ENCODE measurements around the gene SERPINB6. TPM values are rescaled to one million over a fixed set of nuclear protein-coding genes. Genes with fewer than 3 reads are reported as not detected.
"Not testable (repeated sequence)": the region's sequence is repeated elsewhere in the genome, so short reads cannot be mapped to it uniquely, and the experiment has no call there.

SERPINB6 gene
- total RNA-seq, 2 donors from 2014 or later, result 128 to 150 TPM

DNA sequence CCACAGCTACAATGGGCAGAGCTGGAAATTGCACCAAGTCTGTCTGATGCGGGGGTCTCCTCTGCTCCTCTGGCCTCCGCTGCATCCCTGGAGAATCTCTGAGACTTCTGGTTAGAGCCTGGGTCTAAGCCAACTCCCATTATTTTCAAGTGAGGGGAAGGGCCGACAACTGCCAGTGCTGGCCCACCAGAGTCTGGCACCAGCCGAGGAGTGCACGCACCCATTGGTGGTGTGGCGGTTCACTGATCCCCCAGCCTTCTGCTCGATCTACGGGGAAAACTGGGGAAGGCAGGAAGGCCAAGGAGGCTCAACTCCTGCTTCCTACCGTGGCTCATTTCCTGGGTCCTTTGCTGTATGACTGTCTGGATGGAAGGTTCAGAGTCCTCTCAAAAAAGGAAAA is 34.5 kb upstream of the SERPINB6 start:
- Mint-ChIP-seq H3K4me3 (no peak overlapping the region), H3K36me3 (ENCODE audit: low read depth) (peaks cover 78% of the 10 kb centered on the region), H3K9me3 (peaks cover 34% of the 10 kb centered on the region), H3K27me3 (ENCODE audit: insufficient read depth) (no peaks in the 10 kb centered on the region), H3K4me1 (peaks cover 2% of the 10 kb centered on the region), H3K27ac (no peak overlapping the region)
- Histone ChIP-seq H3K9me3 (ENCODE audit: control insufficient read depth, low read length) (peaks cover 22% of the 10 kb centered on the region), H3K27ac (ENCODE audit: low read depth, low read length) (no peak overlapping the region), H3K36me3 (ENCODE audit: control insufficient read depth, insufficient read depth, low read length) (peaks cover 40% of the 10 kb centered on the region), H3K4me1 (ENCODE audit: control insufficient read depth, insufficient read depth, low read length) (no peaks in the 10 kb centered on the region), H3K4me3 (ENCODE audit: low read length) (no peak overlapping the region), H3K27me3 (ENCODE audit: control insufficient read depth, insufficient read depth, low read length, poor library complexity, severe bottlenecking) (no peaks in the 10 kb centered on the region), H3K9ac (ENCODE audit: extremely low read depth, low read length, poor library complexity, severe bottlenecking) (no peak overlapping the region)
- peak; percentile 28 for DNase-seq
- TF ChIP-seq, protein P1, sequence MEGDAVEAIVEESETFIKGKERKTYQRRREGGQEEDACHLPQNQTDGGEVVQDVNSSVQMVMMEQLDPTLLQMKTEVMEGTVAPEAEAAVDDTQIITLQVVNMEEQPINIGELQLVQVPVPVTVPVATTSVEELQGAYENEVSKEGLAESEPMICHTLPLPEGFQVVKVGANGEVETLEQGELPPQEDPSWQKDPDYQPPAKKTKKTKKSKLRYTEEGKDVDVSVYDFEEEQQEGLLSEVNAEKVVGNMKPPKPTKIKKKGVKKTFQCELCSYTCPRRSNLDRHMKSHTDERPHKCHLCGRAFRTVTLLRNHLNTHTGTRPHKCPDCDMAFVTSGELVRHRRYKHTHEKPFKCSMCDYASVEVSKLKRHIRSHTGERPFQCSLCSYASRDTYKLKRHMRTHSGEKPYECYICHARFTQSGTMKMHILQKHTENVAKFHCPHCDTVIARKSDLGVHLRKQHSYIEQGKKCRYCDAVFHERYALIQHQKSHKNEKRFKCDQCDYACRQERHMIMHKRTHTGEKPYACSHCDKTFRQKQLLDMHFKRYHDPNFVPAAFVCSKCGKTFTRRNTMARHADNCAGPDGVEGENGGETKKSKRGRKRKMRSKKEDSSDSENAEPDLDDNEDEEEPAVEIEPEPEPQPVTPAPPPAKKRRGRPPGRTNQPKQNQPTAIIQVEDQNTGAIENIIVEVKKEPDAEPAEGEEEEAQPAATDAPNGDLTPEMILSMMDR (conservative IDR thresholded peaks at IDR 0.05), result no peak
- WGBS, 2 experiments (ENCODE audit: insufficient coverage in 1 of 2, insufficient read length in 1 of 2), result 92 to 95% methylated on average over 3 to 9 of the region's 9 CpGs

DNA sequence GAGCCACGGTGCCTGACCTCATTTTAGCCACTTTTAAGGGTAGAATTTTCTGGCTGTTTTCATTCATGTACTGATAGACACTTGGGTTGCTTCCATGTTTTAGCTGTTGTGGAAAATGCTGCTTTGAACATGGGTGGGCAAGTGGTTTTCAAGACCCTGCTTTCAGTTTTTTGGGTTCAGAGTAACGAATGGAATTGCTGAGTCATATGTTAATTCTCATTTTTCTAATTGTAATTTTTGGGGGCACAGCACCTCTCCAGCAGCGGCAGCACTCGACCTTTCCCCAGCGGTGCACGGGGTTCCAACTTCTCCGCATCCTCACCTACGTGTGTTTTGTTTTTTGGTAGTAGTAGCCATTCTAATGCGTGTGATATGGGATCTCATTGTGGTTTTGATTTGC is 33.7 kb upstream of the SERPINB6 start:
- Histone ChIP-seq H3K4me3 (ENCODE audit: low read length) (no peak overlapping the region), H3K27ac (ENCODE audit: low read depth, low read length) (no peak overlapping the region), H3K4me1 (ENCODE audit: control insufficient read depth, insufficient read depth, low read length) (no peaks in the 10 kb centered on the region), H3K27me3 (ENCODE audit: control insufficient read depth, insufficient read depth, low read length, poor library complexity, severe bottlenecking) (no peaks in the 10 kb centered on the region), H3K9ac (ENCODE audit: extremely low read depth, low read length, poor library complexity, severe bottlenecking) (no peak overlapping the region), H3K9me3 (ENCODE audit: control insufficient read depth, low read length) (peaks cover 14% of the 10 kb centered on the region), H3K36me3 (ENCODE audit: control insufficient read depth, insufficient read depth, low read length) (peaks cover 32% of the 10 kb centered on the region)
- 96 to 97% methylated on average over 8 to 9 of the region's 9 CpGs for WGBS, 2 experiments (ENCODE audit: insufficient coverage in 1 of 2, insufficient read length in 1 of 2)
- no peak overlapping the region for H3K4me3 Mint-ChIP-seq
- H3K27ac Mint-ChIP-seq, result no peak overlapping the region
- no peak for DNase-seq
- TF ChIP-seq, protein P1 (conservative IDR thresholded peaks at IDR 0.05), result no peak
- peaks cover 2% of the 10 kb centered on the region for H3K4me1 Mint-ChIP-seq
- peaks cover 2% of the 10 kb centered on the region for H3K27me3 Mint-ChIP-seq (ENCODE audit: insufficient read depth)
- H3K36me3 Mint-ChIP-seq (ENCODE audit: low read depth), result peaks cover 70% of the 10 kb centered on the region
- peaks cover 26% of the 10 kb centered on the region for H3K9me3 Mint-ChIP-seq

DNA sequence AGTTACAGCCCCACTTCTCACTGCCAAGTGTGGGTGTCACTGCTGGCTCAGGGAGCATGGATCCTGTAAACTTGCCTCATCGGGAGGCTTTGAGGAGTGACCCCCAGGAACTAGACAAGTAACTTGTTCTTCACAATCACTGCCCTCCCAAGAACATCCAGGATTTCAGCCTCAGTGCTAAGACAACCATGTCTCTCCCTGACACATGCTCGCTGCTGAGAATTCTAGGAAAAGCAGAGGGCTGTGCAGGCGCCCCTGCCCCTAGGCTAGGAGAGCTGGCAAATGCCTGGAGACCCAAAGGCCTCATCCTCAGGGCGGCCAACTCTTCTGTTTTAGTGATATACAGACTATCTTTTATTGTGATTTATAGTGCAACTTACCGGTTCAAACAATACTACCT is 31.9 kb upstream of the SERPINB6 start:
- H3K36me3 Mint-ChIP-seq (ENCODE audit: low read depth), result peaks cover 51% of the 10 kb centered on the region
- H3K4me1 ChIP-seq (ENCODE audit: control insufficient read depth, insufficient read depth, low read length); H3K27ac ChIP-seq (ENCODE audit: low read depth, low read length); DNase-seq; H3K27me3 Mint-ChIP-seq (ENCODE audit: insufficient read depth); H3K27ac Mint-ChIP-seq; H3K4me3 Mint-ChIP-seq; H3K9ac ChIP-seq (ENCODE audit: extremely low read depth, low read length, poor library complexity, severe bottlenecking); H3K27me3 ChIP-seq (ENCODE audit: control insufficient read depth, insufficient read depth, low read length, poor library complexity, severe bottlenecking); H3K9me3 ChIP-seq (ENCODE audit: control insufficient read depth, low read length); H3K4me1 Mint-ChIP-seq; H3K4me3 ChIP-seq (ENCODE audit: low read length); H3K9me3 Mint-ChIP-seq: not testable (repeated sequence)
- peaks cover 24% of the 10 kb centered on the region for H3K36me3 ChIP-seq (ENCODE audit: control insufficient read depth, insufficient read depth, low read length)
- 100% methylated on average over 2 of the region's 5 CpGs; no CpG with 5 or more reads in 1 of the 2 experiments for WGBS, 2 experiments (ENCODE audit: insufficient coverage in 1 of 2, insufficient read length in 1 of 2)

DNA sequence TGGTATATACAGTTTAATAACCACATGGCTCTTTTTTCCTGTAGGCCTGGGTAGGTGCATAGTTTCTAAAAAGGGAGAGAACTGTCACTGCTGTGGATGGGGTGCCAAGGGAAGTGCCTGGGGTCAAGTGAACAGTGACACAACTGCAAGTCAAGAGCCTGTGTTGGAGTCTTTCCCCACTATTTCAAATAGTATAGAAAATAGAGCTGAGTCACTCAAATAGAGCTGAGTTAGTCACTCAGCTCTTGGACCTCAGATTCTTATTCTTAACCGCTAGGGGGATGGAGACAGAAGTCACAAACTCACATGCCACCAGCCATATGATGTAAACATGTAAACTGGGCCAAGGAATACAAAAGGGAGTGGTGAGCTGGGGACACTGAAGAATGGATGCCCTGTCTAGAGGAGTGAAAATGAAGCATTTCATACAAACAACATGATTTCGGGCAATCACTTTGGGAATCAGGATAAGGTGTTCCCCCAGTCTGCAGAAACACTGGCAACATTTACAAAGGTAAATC is 30.5 kb upstream of the SERPINB6 start:
- Mint-ChIP-seq H3K27ac (peak overlapping the region; percentile 74), H3K36me3 (ENCODE audit: low read depth) (peaks cover 37% of the 10 kb centered on the region), H3K4me3 (no peak overlapping the region), H3K9me3 (no peaks in the 10 kb centered on the region), H3K4me1 (peaks cover 11% of the 10 kb centered on the region), H3K27me3 (ENCODE audit: insufficient read depth) (peaks cover 7% of the 10 kb centered on the region)
- no peak overlapping the region for H3K9ac ChIP-seq (ENCODE audit: extremely low read depth, low read length, poor library complexity, severe bottlenecking)
- H3K27ac ChIP-seq (ENCODE audit: low read depth, low read length), result no peak overlapping the region
- H3K27me3 ChIP-seq (ENCODE audit: control insufficient read depth, insufficient read depth, low read length, poor library complexity, severe bottlenecking), result peaks cover 8% of the 10 kb centered on the region
- no peaks in the 10 kb centered on the region for H3K4me1 ChIP-seq (ENCODE audit: control insufficient read depth, insufficient read depth, low read length)
- 56% methylated on average over 2 of the region's 2 CpGs; no CpG with 5 or more reads in 1 of the 2 experiments for WGBS, 2 experiments (ENCODE audit: insufficient coverage in 1 of 2, insufficient read length in 1 of 2)
- TF ChIP-seq, protein P1 (conservative IDR thresholded peaks at IDR 0.05), result peak; percentile 75
- H3K4me3 ChIP-seq (ENCODE audit: low read length), result no peak overlapping the region
- peaks cover 10% of the 10 kb centered on the region for H3K36me3 ChIP-seq (ENCODE audit: control insufficient read depth, insufficient read depth, low read length)
- H3K9me3 ChIP-seq (ENCODE audit: control insufficient read depth, low read length), result no peaks in the 10 kb centered on the region
- DNase-seq, result peak; percentile 65
